Skeletal muscle cell (primary cell): Measurements from ENCODE around the gene TTC24.
"Not testable (repeated sequence)": the region's sequence is repeated elsewhere in the genome, so short reads cannot be mapped to it uniquely, and the experiment has no call there.

Source experiments
- DNase-seq: peaks from one replicate; pipeline ENCODE4 v3.0.0-alpha.2; 2010; ENCODE audit warnings: low read depth
- H3K4me3 ChIP-seq: 2 replicates; pipeline ENCODE4 v1.5.1; 2011; ENCODE audit warnings: low read depth, mild to moderate bottlenecking, control low read depth, low read length, moderate library complexity

Gene TTC24

DNA sequence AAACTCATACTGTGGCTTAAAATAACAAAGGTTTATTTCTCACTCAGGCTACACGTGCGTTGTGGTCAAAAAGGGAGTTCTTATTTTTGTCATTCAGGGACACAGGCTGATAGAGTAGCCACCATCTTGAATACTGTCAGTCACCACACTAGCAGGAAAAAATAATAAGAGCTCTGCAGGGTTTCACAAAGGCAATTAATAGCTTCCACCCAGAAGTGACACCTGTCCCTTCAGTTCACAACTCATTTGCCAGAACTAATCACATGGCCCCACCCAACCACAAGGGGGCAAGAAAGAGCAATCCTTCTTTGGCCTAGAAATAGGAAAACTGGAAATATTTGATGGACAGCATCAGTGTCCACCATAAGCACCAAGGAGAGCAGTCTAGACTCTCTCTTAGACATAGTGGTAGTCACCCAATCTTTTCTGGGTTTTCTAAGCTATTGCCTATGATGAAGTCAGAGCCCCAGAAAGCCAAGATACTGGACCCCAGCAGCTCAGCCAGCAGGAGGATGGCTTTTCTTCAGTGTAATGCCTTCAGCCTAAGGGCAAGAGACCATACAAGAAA lies 47.9 kb downstream of the TTC24 start:
- no peak overlapping the region for H3K4me3 ChIP-seq
- no peak for DNase-seq

DNA sequence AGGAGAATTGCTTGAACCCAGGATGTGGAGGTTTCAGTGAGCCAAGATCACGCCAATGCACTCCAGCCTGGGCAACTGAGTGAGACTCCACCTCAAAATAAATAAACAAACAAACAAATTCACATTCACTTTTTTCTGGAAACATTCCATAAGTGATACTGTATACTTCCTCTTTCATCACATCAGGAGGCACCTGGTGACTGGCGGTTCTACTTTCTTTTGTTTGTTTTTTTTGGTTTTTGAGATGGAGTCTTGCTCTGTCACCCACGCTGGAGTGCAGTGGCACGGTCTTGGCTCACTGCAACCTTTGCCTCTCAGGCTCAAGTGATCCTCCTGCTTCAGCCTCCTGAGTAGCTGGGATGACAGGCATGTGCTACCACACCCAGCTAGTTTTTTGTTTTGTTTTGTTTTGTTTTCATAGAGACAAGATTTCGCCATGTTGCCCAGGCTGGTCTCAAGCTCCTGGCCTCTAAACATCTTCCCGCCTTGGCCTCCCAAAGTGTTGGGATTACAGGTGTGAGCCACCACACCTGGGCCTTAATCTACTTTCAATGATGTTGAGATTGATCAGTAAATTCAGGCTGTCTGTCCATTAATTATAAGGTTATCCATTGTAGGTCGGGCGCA lies 50.4 kb downstream of the TTC24 start:
- no peak overlapping the region for H3K4me3 ChIP-seq
- no peak for DNase-seq

DNA sequence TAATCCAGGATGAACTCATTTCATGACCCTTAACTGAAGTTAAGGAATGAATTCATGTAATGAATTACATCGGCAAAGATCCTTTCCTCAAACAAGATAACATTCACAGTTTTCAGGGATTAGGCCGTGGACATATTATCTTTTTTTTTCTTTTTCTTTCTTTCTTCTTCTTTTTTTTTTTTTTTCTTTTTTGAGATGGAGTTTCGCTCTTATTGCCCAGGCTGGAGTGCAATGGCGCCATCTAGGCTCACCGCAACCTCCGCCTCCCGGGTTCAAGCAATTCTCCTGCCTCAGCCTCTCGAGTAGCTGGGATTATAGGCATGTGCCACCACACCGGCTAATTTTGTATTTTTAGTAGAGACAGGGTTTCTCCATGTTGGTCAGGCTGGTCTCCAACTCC lies 51.6 kb downstream of the TTC24 start:
- DNase-seq, H3K4me3 ChIP-seq: not testable (repeated sequence)

DNA sequence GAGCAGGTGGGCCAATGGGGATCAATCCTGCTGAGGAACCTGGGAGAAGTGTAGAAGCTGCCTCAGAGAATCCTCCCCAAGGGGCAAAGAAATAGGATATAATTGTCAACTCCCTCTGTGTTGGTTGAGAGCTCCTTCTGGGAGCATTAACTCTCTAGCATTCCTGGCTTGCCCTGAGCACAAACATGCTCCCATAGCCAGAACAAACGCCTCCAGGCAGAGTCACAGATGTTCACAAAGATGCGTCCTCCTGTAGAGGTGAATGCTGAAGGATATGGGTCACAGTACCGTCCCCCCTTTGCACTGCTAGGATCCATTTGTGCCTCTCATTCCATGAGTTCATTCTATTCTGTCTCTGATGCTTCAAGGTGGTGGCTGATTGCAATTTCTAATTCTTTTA lies 52.8 kb downstream of the TTC24 start:
- DNase-seq, result no peak
- no peak overlapping the region for H3K4me3 ChIP-seq
